SK-N-MC (cell line): ENCODE measurements around the gene EIF4A2.

Experiments used
- EZH2 ChIP-seq: fragments of 200-600 bp; sonication (generic); IDR thresholded peaks from one replicate; pipeline ENCODE4 v1.6.1; 2017; ENCODE audit warnings: antibody characterized with exemption
- FOXP2 ChIP-seq: optimal IDR thresholded peaks from 2 replicates; pipeline ENCODE3; 2011; ENCODE audit warnings: mild to moderate bottlenecking, moderate library complexity; ENCODE audit not compliant: insufficient read depth; ENCODE audit errors: extremely low read length, control extremely low read depth
- POLR2AphosphoS5 ChIP-seq: IDR thresholded peaks from 2 replicates; pipeline ENCODE4 v1.6.1; 2012; ENCODE audit warnings: mild to moderate bottlenecking, low read depth, low read length, borderline replicate concordance

DNA sequence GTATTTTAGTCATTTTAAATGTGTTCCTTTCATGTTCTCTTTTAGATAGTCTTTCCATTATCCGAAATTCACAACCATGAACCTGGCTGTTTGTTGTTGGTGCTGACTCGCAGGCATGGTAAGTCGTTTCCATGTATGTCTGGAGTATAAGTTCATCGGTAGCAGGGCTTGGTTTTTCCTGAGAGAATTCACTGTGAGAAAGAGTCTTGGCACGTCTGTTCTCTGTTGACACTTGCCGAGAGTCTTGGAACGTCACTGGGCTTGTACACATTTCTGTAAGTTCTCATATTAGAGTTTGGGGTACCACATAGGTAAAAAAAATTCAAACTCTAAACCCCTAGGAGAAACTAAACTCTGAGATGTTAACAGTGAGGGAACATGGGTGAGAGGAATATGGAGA, 29.4 kb upstream of the EIF4A2 start:
- no peak for TF ChIP-seq POLR2AphosphoS5
- TF ChIP-seq EZH2, result no peak
- TF ChIP-seq FOXP2, result no peak
